Astrocyte (in vitro differentiated cells and primary cell): ENCODE results near the gene GKAP1.
"Not testable (repeated sequence)": the region's sequence is repeated elsewhere in the genome, so short reads cannot be mapped to it uniquely, and the experiment has no call there.

ENCODE experiments used
- CTCF ChIP-seq: IDR thresholded peaks from 2 replicates; pipeline ENCODE4 v1.5.1; 2011; ENCODE audit warnings: low read depth, mild to moderate bottlenecking, inconsistent platforms, low read length, moderate library complexity; ENCODE audit not compliant: insufficient read depth
- EZH2 ChIP-seq: IDR thresholded peaks from 2 replicates; pipeline ENCODE4 v1.6.1; 2012; ENCODE audit warnings: mild to moderate bottlenecking, low read length, inconsistent platforms; ENCODE audit not compliant: insufficient read depth

GRCh38 chr9:83849895-83850294 lies 32.3 kb upstream of the GKAP1 start:
- not testable (repeated sequence) for TF ChIP-seq CTCF, EZH2
